ENCODE measurements around the gene GOLT1A. TPM values are rescaled to one million over a fixed set of nuclear protein-coding genes. Genes with fewer than 3 reads are reported as not detected.

GOLT1A gene
- total RNA-seq, 4 donors from 2014 or later: 0.39 to 0.83 TPM; not detected in 2

DNA sequence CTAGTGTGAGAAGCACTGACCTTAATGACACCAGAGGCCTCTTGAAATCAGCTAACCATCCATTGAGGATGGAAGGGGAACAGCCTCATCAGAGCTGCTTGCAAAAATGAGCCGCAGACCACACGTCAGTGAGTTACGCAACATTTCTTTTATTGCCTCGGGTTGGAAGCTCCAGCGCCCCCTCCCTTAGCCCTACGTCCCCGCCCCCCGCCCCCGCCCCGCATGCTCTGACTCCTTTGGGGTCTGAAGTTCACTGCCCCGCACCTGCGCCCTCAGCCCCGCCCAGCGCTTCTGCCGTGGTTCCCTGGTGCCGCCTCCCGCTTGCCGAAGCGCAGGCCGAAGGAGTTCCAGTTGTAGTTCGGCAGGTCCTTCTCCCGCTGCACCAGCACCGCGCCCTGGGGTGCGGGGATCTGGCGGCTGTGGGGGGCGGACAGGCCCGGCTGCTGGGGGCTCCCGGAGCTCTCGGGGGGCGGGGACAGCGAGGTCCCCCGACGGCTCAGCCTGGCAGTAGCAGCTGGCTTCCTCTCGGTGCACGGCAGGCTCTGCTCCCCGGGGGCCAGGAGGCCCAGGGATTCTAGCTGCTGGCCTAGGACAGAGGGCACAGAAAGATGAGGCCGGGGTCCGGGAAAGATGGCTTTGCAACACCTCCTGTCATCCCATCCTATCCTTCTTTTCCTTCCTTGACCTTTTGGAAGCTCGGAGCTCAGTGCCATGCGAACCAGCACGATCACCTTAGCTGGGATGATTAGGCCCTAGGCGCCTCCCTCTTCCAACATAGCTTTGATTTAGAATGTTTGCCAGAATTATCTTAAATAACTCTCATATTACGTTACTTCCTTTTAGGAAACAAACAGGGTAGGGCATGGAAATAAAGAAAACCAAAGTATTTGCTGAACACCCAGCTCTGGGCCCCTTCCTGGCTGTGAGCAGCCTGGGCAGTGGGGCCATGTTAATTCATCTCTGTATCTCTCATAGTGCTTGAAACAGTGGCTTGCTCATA is 23.3 kb downstream of the GOLT1A start:
- H3K27ac ChIP-seq (replicated peaks in 1 of 4): no peak overlapping the region
- intact Hi-C loops (cut with DNase I): no loop called here
- no peaks in the 10 kb centered on the region for H3K9me3 ChIP-seq
- DNase-seq (ENCODE audit: extremely low spot score): no peak
- H3K4me3 ChIP-seq: peak overlapping the region; percentile 9 to 45 (median 26)
- no peaks in the 10 kb centered on the region for H3K36me3 ChIP-seq
- H3K27me3 ChIP-seq: peaks cover 0 to 90% (median 14%) of the 10 kb centered on the region in 4 donors
- H3K4me1 ChIP-seq: peaks cover 0 to 9% (median 3%) of the 10 kb centered on the region in 4 donors
- whole genome bisulfite sequencing: 36% methylated on average over 17 of the region's 44 CpGs
- TF ChIP-seq, protein P1, sequence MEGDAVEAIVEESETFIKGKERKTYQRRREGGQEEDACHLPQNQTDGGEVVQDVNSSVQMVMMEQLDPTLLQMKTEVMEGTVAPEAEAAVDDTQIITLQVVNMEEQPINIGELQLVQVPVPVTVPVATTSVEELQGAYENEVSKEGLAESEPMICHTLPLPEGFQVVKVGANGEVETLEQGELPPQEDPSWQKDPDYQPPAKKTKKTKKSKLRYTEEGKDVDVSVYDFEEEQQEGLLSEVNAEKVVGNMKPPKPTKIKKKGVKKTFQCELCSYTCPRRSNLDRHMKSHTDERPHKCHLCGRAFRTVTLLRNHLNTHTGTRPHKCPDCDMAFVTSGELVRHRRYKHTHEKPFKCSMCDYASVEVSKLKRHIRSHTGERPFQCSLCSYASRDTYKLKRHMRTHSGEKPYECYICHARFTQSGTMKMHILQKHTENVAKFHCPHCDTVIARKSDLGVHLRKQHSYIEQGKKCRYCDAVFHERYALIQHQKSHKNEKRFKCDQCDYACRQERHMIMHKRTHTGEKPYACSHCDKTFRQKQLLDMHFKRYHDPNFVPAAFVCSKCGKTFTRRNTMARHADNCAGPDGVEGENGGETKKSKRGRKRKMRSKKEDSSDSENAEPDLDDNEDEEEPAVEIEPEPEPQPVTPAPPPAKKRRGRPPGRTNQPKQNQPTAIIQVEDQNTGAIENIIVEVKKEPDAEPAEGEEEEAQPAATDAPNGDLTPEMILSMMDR (IDR thresholded peaks at IDR 0.05): no peak
- TF ChIP-seq EP300 (IDR thresholded peaks at IDR 0.05): no peak
- no peak for TF ChIP-seq POLR2AphosphoS5 (IDR thresholded peaks at IDR 0.05)
- no peak for TF ChIP-seq POLR2A (IDR thresholded peaks at IDR 0.05; ENCODE audit: low read depth)

DNA sequence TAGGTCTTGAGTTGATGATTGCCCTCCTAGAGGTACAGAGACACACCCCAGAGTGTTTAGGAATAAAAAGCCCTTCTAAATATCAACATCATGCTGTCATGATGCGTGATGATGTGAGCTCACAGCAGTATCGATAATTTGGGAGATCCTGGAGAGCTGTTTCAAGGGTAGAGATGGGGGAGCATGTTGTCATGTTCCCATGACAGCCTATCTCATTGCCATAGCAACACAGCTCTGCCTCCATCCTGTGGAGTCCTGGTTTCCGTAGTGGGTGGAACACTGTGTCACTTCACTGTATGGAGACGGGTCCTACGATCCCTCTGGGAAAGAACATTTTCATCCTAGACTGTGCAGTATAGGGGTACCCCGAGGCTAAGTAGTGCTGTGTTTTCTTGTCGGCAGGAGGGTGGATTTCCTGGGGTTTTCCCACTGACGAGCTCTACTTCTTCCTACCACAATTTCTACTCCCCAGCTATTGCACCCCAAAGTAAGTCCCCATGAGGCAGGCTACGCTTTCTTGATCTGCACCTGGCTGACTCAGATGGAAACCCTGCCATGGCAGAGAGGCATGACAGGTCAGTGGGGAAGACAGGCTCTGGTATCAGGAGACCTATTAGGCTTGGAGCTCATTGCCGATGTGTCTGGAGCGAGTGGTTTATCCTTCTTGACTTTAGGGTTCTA is 24.7 kb downstream of the GOLT1A start:
- peaks cover 0 to 9% (median 3%) of the 10 kb centered on the region in 4 donors for H3K4me1 ChIP-seq
- peaks cover 0 to 82% (median 14%) of the 10 kb centered on the region in 4 donors for H3K27me3 ChIP-seq
- intact Hi-C loops (cut with DNase I): no loop called here
- H3K9me3 ChIP-seq: no peaks in the 10 kb centered on the region
- no peak for TF ChIP-seq POLR2A (IDR thresholded peaks at IDR 0.05; ENCODE audit: low read depth)
- no peak for TF ChIP-seq POLR2AphosphoS5 (IDR thresholded peaks at IDR 0.05)
- TF ChIP-seq, protein P1 (IDR thresholded peaks at IDR 0.05): no peak
- no peak for TF ChIP-seq EP300 (IDR thresholded peaks at IDR 0.05)
- no peaks in the 10 kb centered on the region for H3K36me3 ChIP-seq
- 75% methylated on average over 6 of the region's 11 CpGs for WGBS
- DNase-seq (ENCODE audit: extremely low spot score): no peak
- H3K27ac ChIP-seq (replicated peaks in 1 of 4): no peak overlapping the region
- H3K4me3 ChIP-seq: no peak overlapping the region

DNA sequence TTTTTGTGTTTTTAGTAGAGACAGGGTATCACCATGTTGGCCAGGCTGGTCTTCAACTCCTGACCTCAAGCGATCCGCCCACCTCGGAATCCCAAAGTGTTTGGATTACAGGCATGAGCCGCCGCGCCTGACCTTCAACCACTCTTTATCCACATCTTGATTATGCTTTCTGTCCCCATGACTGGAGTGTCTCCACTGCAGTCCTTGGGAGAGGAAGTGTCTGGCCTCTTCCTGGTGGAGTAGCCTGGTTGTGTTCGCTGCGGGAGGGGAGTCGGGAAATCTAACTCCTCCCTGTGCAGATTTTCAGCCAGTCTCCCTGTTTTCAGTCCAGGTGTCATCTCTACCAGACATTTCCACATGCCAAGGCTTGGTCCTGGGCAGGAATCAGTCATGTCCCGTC is 27.2 kb downstream of the GOLT1A start:
- TF ChIP-seq POLR2A (IDR thresholded peaks at IDR 0.05; ENCODE audit: low read depth) (no peak), POLR2AphosphoS5 (IDR thresholded peaks at IDR 0.05) (no peak), EP300 (IDR thresholded peaks at IDR 0.05) (no peak)
- TF ChIP-seq, protein P1 (IDR thresholded peaks at IDR 0.05): no peak
- no peaks in the 10 kb centered on the region for H3K9me3 ChIP-seq
- H3K27ac ChIP-seq (replicated peaks in 1 of 4): no peak overlapping the region
- 77% methylated on average over 10 of the region's 10 CpGs for WGBS
- intact Hi-C loops (cut with DNase I): no loop called here
- DNase-seq (ENCODE audit: extremely low spot score): no peak
- peaks cover 0 to 60% (median 12%) of the 10 kb centered on the region in 4 donors for H3K27me3 ChIP-seq
- peaks cover 0 to 9% (median 3%) of the 10 kb centered on the region in 4 donors for H3K4me1 ChIP-seq
- H3K4me3 ChIP-seq: no peak overlapping the region
- H3K36me3 ChIP-seq: no peaks in the 10 kb centered on the region

DNA sequence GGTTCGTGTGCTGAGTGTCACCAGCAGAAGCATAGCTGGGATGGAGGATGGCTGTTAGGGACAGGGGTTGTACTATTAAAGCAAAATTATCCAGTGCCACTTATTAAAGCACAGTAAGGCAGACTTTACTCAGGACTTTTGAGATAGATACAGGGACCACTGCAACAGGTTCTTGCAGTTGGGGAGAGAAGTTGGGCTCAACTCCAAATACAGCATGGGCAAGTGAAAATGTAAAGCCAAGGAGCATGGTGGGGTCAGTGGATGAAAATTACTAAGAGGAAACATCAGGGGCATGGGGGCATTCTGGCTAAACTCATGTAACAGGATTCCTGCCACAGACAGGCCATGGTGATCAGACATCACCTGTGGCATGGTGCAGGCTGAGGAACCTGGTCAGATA is 32.7 kb downstream of the GOLT1A start:
- intact Hi-C loops (cut with DNase I): no loop called here
- Histone ChIP-seq H3K27me3 (peaks cover 0 to 42% (median 0%) of the 10 kb centered on the region in 4 donors), H3K9me3 (no peaks in the 10 kb centered on the region), H3K36me3 (no peaks in the 10 kb centered on the region), H3K4me1 (no peaks in the 10 kb centered on the region), H3K4me3 (no peak overlapping the region), H3K27ac (replicated peaks in 1 of 4) (no peak overlapping the region)
- DNase-seq (ENCODE audit: extremely low spot score): no peak
- 74% methylated on average over 1 of the region's 1 CpG for WGBS
- TF ChIP-seq EP300 (IDR thresholded peaks at IDR 0.05): no peak
- no peak for TF ChIP-seq POLR2A (IDR thresholded peaks at IDR 0.05; ENCODE audit: low read depth)
- TF ChIP-seq, protein P1 (IDR thresholded peaks at IDR 0.05): no peak
- no peak for TF ChIP-seq POLR2AphosphoS5 (IDR thresholded peaks at IDR 0.05)

Data from esophagus muscularis mucosa (tissue), 4 donors.